HG03135 (cell line): Measurements from ENCODE around the gene DNAJC10.
"Not testable (repeated sequence)": the region's sequence is repeated elsewhere in the genome, so short reads cannot be mapped to it uniquely, and the experiment has no call there.

Source experiments
- ATAC-seq: cut with Tn5 transposase; IDR thresholded peaks from one replicate; pipeline ENCODE4 v1.9.1; 2021; ENCODE audit warnings: mild to moderate bottlenecking, moderate library complexity; ENCODE audit not compliant: unreplicated experiment

DNAJC10 gene

GRCh38 chr2:182715892-182716649 is at the start of gene DNAJC10:
Gene DNAJC10, plus strand, starts transcription at chr2:182716257. Its CDS starts 1,830 bp downstream, at chr2:182718087.
- ATAC-seq, result peak; percentile 89

- ATAC-seq, result peak; percentile 90
These were observed 49.3 kb upstream of the DNAJC10 start for GRCh38 chr2:182666674-182667314.

- ATAC-seq, result peak; percentile 28
These were observed 48.8 kb upstream of the DNAJC10 start for GRCh38 chr2:182667315-182667695.

- no peak for ATAC-seq
These were observed 47.4 kb upstream of the DNAJC10 start for GRCh38 chr2:182668671-182669070.

GRCh38 chr2:182672466-182673165 is 43.4 kb upstream of the DNAJC10 start:
- no peak for ATAC-seq

- ATAC-seq, result no peak
These were observed 35.2 kb upstream of the DNAJC10 start for GRCh38 chr2:182680837-182681236.

GRCh38 chr2:182682210-182682609 is 33.8 kb upstream of the DNAJC10 start:
- ATAC-seq, result no peak

GRCh38 chr2:182685559-182685958 is 30.5 kb upstream of the DNAJC10 start:
- ATAC-seq, result no peak

GRCh38 chr2:182686763-182687162 is 29.3 kb upstream of the DNAJC10 start:
- ATAC-seq, result not testable (repeated sequence)

GRCh38 chr2:182694189-182694588 is 21.9 kb upstream of the DNAJC10 start:
- no peak for ATAC-seq

GRCh38 chr2:182695776-182696175 is 20.3 kb upstream of the DNAJC10 start:
- ATAC-seq, result no peak

- ATAC-seq, result no peak
These were observed 17.4 kb upstream of the DNAJC10 start for GRCh38 chr2:182698671-182699070.

GRCh38 chr2:182705761-182706160 is 10.3 kb upstream of the DNAJC10 start:
- ATAC-seq, result no peak

- no peak for ATAC-seq
These were observed 9.3 kb upstream of the DNAJC10 start for GRCh38 chr2:182706751-182707150.

GRCh38 chr2:182713601-182714000 is 2.5 kb upstream of the DNAJC10 start:
- no peak for ATAC-seq

- peak; percentile 22 for ATAC-seq
These were observed 751 bp upstream of the DNAJC10 start for GRCh38 chr2:182715121-182715891.

- ATAC-seq, result no peak
These were observed 558 bp downstream of the DNAJC10 start for GRCh38 chr2:182716650-182716979.

- ATAC-seq, result peak; percentile 31
These were observed 1.4 kb downstream of the DNAJC10 start for GRCh38 chr2:182717416-182717815.

- no peak for ATAC-seq
These were observed 1.8 kb downstream of the DNAJC10 start for GRCh38 chr2:182717816-182718215.

- no peak for ATAC-seq
These were observed 2.4 kb downstream of the DNAJC10 start for GRCh38 chr2:182718459-182718858.

- not testable (repeated sequence) for ATAC-seq
These were observed 3.1 kb downstream of the DNAJC10 start for GRCh38 chr2:182719116-182719515.
